Subcutaneous abdominal adipose tissue (tissue), 5 donors: ENCODE data around the gene SOS1.
"Not testable (repeated sequence)": the region's sequence is repeated elsewhere in the genome, so short reads cannot be mapped to it uniquely, and the experiment has no call there.

Experiments used
- H3K27ac ChIP-seq: one replicate; pipeline ENCODE4 v1.7.0; 2013; ENCODE audit warnings: low read depth, mild to moderate bottlenecking, inconsistent platforms, low read length, moderate library complexity
- H3K27me3 ChIP-seq, 5 donors: one replicate each; pipeline ENCODE4 v1.7.0; 2013; ENCODE audit warnings: low read length in 5 of 5, inconsistent platforms in 1 of 5; ENCODE audit not compliant: control insufficient read depth in 5 of 5, insufficient read depth in 4 of 5
- H3K36me3 ChIP-seq, 5 donors: one replicate each; pipeline ENCODE4 v1.7.0; 2013; ENCODE audit warnings: low read length in 5 of 5; ENCODE audit not compliant: control insufficient read depth in 5 of 5, insufficient read depth in 5 of 5
- H3K4me1 ChIP-seq, 5 donors: one replicate each; pipeline ENCODE4 v1.7.0; 2013; ENCODE audit warnings: low read length in 5 of 5, mild to moderate bottlenecking in 3 of 5, moderate library complexity in 1 of 5; ENCODE audit not compliant: control insufficient read depth in 5 of 5, insufficient read depth in 5 of 5
- H3K4me3 ChIP-seq, 5 donors: one replicate each; pipeline ENCODE4 v1.7.0; 2013; ENCODE audit warnings: low read length in 5 of 5, low read depth in 1 of 5
- H3K9ac ChIP-seq, 5 donors: one replicate each; pipeline ENCODE4 v1.7.0; 2013; ENCODE audit warnings: low read length in 5 of 5, mild to moderate bottlenecking in 4 of 5, moderate library complexity in 3 of 5
- H3K9me3 ChIP-seq, 5 donors: one replicate each; pipeline ENCODE4 v1.7.0; 2013; ENCODE audit warnings: low read length in 5 of 5; ENCODE audit not compliant: control insufficient read depth in 5 of 5
- donor health status: healthy.
- donor health status: healthy.
- donor health status: healthy.
- donor health status: healthy.
- donor health status: healthy.

SOS1 gene

GRCh38 chr2:39152504-39152903, 31.7 kb upstream of the SOS1 start:
- H3K27ac ChIP-seq = peak overlapping the region; percentile 87
- H3K9ac ChIP-seq = no peak overlapping the region
- no peaks in the 10 kb centered on the region for H3K36me3 ChIP-seq
- H3K9me3 ChIP-seq = no peaks in the 10 kb centered on the region
- no peak overlapping the region for H3K4me3 ChIP-seq
- no peaks in the 10 kb centered on the region for H3K27me3 ChIP-seq
- H3K4me1 ChIP-seq = peaks cover 0 to 17% (median 5%) of the 10 kb centered on the region in 5 donors

GRCh38 chr2:39150890-39151497, 30.1 kb upstream of the SOS1 start:
- Histone ChIP-seq H3K9me3 (no peaks in the 10 kb centered on the region), H3K4me3 (no peak overlapping the region), H3K36me3 (no peaks in the 10 kb centered on the region)

GRCh38 chr2:39150102-39150562, 29.3 kb upstream of the SOS1 start:
- H3K27me3 ChIP-seq = no peaks in the 10 kb centered on the region
- no peak overlapping the region for H3K9ac ChIP-seq
- H3K4me3 ChIP-seq = no peak overlapping the region
- no peaks in the 10 kb centered on the region for H3K36me3 ChIP-seq
- no peaks in the 10 kb centered on the region for H3K9me3 ChIP-seq
- no peak overlapping the region for H3K27ac ChIP-seq
- H3K4me1 ChIP-seq = peaks cover 0 to 13% (median 5%) of the 10 kb centered on the region in 5 donors

More at GRCh38 chr2:39150890-39151497, 30.1 kb upstream of the SOS1 start:
- no peak overlapping the region for H3K9ac ChIP-seq
- H3K27ac ChIP-seq = peak overlapping the region; percentile 50
- peaks cover 0 to 12% (median 5%) of the 10 kb centered on the region in 5 donors for H3K4me1 ChIP-seq
- no peaks in the 10 kb centered on the region for H3K27me3 ChIP-seq

- Histone ChIP-seq H3K36me3 (no peaks in the 10 kb centered on the region), H3K4me3 (no peak overlapping the region), H3K27ac (no peak overlapping the region), H3K27me3 (no peaks in the 10 kb centered on the region), H3K9ac (no peak overlapping the region), H3K4me1 (peaks cover 0 to 32% (median 7%) of the 10 kb centered on the region in 5 donors), H3K9me3 (no peaks in the 10 kb centered on the region)
Measured at GRCh38 chr2:39146630-39147029, 25.8 kb upstream of the SOS1 start.

GRCh38 chr2:39145906-39146421, 25.1 kb upstream of the SOS1 start:
- Histone ChIP-seq H3K27me3 (no peaks in the 10 kb centered on the region), H3K9ac (no peak overlapping the region), H3K4me1 (peaks cover 0 to 35% (median 9%) of the 10 kb centered on the region in 5 donors), H3K9me3 (no peaks in the 10 kb centered on the region), H3K27ac (no peak overlapping the region), H3K36me3 (no peaks in the 10 kb centered on the region), H3K4me3 (no peak overlapping the region)

- Histone ChIP-seq H3K36me3 (no peaks in the 10 kb centered on the region), H3K27me3 (no peaks in the 10 kb centered on the region), H3K9ac (no peak overlapping the region), H3K4me3 (no peak overlapping the region), H3K27ac (peak overlapping the region; percentile 39), H3K9me3 (no peaks in the 10 kb centered on the region), H3K4me1 (peaks cover 0 to 43% (median 9%) of the 10 kb centered on the region in 5 donors)
Measured at GRCh38 chr2:39144416-39144815, 23.6 kb upstream of the SOS1 start.

GRCh38 chr2:39142904-39143605, 22.2 kb upstream of the SOS1 start:
- H3K4me1 ChIP-seq = peaks cover 0 to 43% (median 9%) of the 10 kb centered on the region in 5 donors
- H3K27ac ChIP-seq = peak overlapping the region; percentile 39

GRCh38 chr2:39141334-39142271, 20.8 kb upstream of the SOS1 start:
- Histone ChIP-seq H3K4me3 (no peak overlapping the region), H3K9me3 (no peaks in the 10 kb centered on the region), H3K36me3 (no peaks in the 10 kb centered on the region), H3K4me1 (peaks cover 0 to 43% (median 9%) of the 10 kb centered on the region in 5 donors), H3K27me3 (no peaks in the 10 kb centered on the region), H3K27ac (peak overlapping the region; percentile 39), H3K9ac (peak overlapping the region in 2 of 5 donors; percentile 40 to 41)

More at GRCh38 chr2:39142904-39143605, 22.2 kb upstream of the SOS1 start:
- no peak overlapping the region for H3K4me3 ChIP-seq
- H3K36me3 ChIP-seq = no peaks in the 10 kb centered on the region
- H3K27me3 ChIP-seq = no peaks in the 10 kb centered on the region
- no peaks in the 10 kb centered on the region for H3K9me3 ChIP-seq
- peak overlapping the region in 1 of 5 donors; percentile 63 for H3K9ac ChIP-seq

- H3K9me3 ChIP-seq, H3K27me3 ChIP-seq, H3K4me3 ChIP-seq, H3K36me3 ChIP-seq, H3K9ac ChIP-seq: not testable (repeated sequence)
- Histone ChIP-seq H3K4me1 (peaks cover 0 to 42% (median 9%) of the 10 kb centered on the region in 5 donors), H3K27ac (peak overlapping the region; percentile 39)
Measured at GRCh38 chr2:39140948-39141333, 20.1 kb upstream of the SOS1 start.
